Activated CD4-positive, alpha-beta T cell treated with anti-CD3 and anti-CD28 coated beads, Interleukin-2, amount 50 U/mL, for 1 hour (primary cell): ENCODE measurements around the gene CC2D1A.
"Not testable (repeated sequence)": the region's sequence is repeated elsewhere in the genome, so short reads cannot be mapped to it uniquely, and the experiment has no call there.

Source experiments
- DNase-seq: peaks from one replicate; pipeline ENCODE4 v3.0.0-alpha.2; 2020

Gene CC2D1A

GRCh38 chr19:13963603-13964105, 57.7 kb downstream of the CC2D1A start:
- no peak for DNase-seq

GRCh38 chr19:13964776-13965175, 58.8 kb downstream of the CC2D1A start:
- DNase-seq, result no peak

GRCh38 chr19:13965377-13965896, 59.4 kb downstream of the CC2D1A start:
- no peak for DNase-seq

- no peak for DNase-seq
Measured at GRCh38 chr19:13965926-13966683, 60.1 kb downstream of the CC2D1A start.

GRCh38 chr19:13966684-13967128, 60.7 kb downstream of the CC2D1A start:
- no peak for DNase-seq

- not testable (repeated sequence) for DNase-seq
Measured at GRCh38 chr19:13967206-13967605, 61.2 kb downstream of the CC2D1A start.

GRCh38 chr19:13968383-13968935, 62.5 kb downstream of the CC2D1A start:
- no peak for DNase-seq

- no peak for DNase-seq
Measured at GRCh38 chr19:13968999-13969398, 63.0 kb downstream of the CC2D1A start.

- no peak for DNase-seq
Measured at GRCh38 chr19:13969897-13970296, 63.9 kb downstream of the CC2D1A start.

GRCh38 chr19:13971868-13972267, 65.9 kb downstream of the CC2D1A start:
- DNase-seq, result not testable (repeated sequence)

GRCh38 chr19:13972368-13973155, 66.6 kb downstream of the CC2D1A start:
- DNase-seq, result no peak

- DNase-seq, result not testable (repeated sequence)
Measured at GRCh38 chr19:13973479-13973878, 67.5 kb downstream of the CC2D1A start.

GRCh38 chr19:13974073-13974472, 68.1 kb downstream of the CC2D1A start:
- DNase-seq, result peak; percentile 49

GRCh38 chr19:13975870-13976269, 69.9 kb downstream of the CC2D1A start:
- DNase-seq, result no peak

GRCh38 chr19:13976446-13976845, 70.4 kb downstream of the CC2D1A start:
- DNase-seq, result no peak

- DNase-seq, result no peak
Measured at GRCh38 chr19:13977803-13978202, 71.8 kb downstream of the CC2D1A start.

- no peak for DNase-seq
Measured at GRCh38 chr19:13978351-13979243, 72.6 kb downstream of the CC2D1A start.

GRCh38 chr19:13979244-13979615, 73.2 kb downstream of the CC2D1A start:
- no peak for DNase-seq

GRCh38 chr19:13979686-13980085, 73.7 kb downstream of the CC2D1A start:
- DNase-seq, result no peak

GRCh38 chr19:13980340-13980739, 74.3 kb downstream of the CC2D1A start:
- DNase-seq, result no peak
